Measurements from ENCODE around the gene B4GALT4. TPM values are rescaled to one million over a fixed set of nuclear protein-coding genes. Genes with fewer than 3 reads are reported as not detected.
A peak's percentile ranks its signal among the peaks of the same experiment; 100 is the strongest.
"Not testable (repeated sequence)": the region's sequence is repeated elsewhere in the genome, so short reads cannot be mapped to it uniquely, and the experiment has no call there.

B4GALT4 gene
- total RNA-seq, 1 donor from 2014 or later, result 13.5 TPM

DNA sequence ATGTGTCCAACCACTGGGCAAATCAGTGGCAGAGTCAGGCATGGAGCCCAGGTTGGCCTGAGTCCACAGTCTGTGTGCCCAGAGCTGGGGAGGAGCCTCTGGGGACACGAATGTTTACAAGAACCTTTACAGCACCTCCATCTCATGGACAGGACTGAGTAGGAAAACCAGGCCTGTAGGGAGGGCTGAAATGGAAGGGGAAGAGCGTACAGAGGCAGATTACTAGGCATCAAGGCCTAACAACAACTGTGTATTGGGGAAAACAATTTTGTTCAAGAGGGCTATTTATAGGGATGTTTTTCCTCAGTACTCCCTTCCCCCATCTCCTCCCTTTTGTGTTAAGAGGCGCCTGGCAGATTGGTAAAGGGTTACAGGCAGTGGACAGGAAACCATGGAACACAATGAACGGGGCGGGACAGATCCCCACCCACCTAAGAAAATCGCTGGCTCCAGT, 38.5 kb upstream of the B4GALT4 start:
- Histone ChIP-seq H3K9me3 (no peaks in the 10 kb centered on the region), H3K4me3 (no peak overlapping the region), H3K36me3 (no peaks in the 10 kb centered on the region), H3K27ac (peak overlapping the region; percentile 71), H3K27me3 (ENCODE audit: low read depth) (no peaks in the 10 kb centered on the region), H3K4me1 (peaks cover 19% of the 10 kb centered on the region)
- TF ChIP-seq, protein P1, sequence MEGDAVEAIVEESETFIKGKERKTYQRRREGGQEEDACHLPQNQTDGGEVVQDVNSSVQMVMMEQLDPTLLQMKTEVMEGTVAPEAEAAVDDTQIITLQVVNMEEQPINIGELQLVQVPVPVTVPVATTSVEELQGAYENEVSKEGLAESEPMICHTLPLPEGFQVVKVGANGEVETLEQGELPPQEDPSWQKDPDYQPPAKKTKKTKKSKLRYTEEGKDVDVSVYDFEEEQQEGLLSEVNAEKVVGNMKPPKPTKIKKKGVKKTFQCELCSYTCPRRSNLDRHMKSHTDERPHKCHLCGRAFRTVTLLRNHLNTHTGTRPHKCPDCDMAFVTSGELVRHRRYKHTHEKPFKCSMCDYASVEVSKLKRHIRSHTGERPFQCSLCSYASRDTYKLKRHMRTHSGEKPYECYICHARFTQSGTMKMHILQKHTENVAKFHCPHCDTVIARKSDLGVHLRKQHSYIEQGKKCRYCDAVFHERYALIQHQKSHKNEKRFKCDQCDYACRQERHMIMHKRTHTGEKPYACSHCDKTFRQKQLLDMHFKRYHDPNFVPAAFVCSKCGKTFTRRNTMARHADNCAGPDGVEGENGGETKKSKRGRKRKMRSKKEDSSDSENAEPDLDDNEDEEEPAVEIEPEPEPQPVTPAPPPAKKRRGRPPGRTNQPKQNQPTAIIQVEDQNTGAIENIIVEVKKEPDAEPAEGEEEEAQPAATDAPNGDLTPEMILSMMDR (IDR thresholded peaks at IDR 0.05), result no peak
- intact Hi-C loops (cut with DNase I), result no loop called here
- DNase-seq (peak; percentile 68), ATAC-seq (peak; percentile 71 to 73)

DNA sequence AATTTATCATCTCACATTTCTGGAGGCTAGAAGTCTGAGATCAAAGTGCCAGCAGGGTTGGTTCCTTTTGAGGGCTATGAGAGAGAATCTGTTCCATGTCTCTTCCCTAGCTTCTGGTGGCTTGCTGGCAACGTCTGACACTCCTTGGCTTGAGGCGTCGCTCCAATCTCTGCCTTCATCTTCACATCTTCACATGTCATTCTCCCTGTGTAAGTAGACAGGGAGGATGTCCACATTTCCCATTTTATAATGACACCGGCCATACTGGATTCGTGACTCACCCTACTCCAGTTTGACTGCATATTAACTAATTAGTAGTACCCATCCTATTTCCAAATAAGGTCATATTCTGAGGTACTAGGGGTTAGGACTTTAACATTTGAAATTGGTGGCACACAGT, 36.0 kb upstream of the B4GALT4 start:
- Histone ChIP-seq H3K4me1 (peaks cover 19% of the 10 kb centered on the region), H3K9me3 (no peaks in the 10 kb centered on the region), H3K27ac (no peak overlapping the region), H3K27me3 (ENCODE audit: low read depth) (no peaks in the 10 kb centered on the region), H3K36me3 (no peaks in the 10 kb centered on the region), H3K4me3 (no peak overlapping the region)
- intact Hi-C loops (cut with DNase I), result no loop called here
- TF ChIP-seq, protein P1 (IDR thresholded peaks at IDR 0.05), result no peak
- ATAC-seq (no peak), DNase-seq (no peak)

DNA sequence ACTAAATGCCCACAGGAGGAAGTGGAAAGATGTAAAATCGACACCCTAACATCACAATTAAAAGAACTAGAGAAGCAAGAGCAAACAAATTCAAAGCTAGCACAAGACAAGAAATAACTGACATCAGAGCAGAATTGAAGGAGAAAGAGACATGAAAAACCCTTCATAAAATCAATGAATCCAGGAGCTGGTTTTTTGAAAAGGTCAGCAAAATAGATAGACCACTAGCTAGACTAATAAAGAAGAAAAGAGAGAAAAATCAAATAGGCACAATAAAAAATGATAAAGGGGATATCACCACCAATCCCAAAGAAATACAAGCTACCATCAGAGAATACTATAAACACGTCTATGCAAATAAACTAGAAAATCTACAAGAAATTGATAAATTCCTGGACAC, 29.5 kb upstream of the B4GALT4 start:
- H3K36me3 ChIP-seq; intact Hi-C loops (cut with DNase I); H3K27me3 ChIP-seq (ENCODE audit: low read depth); H3K4me1 ChIP-seq; ATAC-seq; H3K4me3 ChIP-seq; DNase-seq; H3K9me3 ChIP-seq; H3K27ac ChIP-seq: not testable (repeated sequence)

DNA sequence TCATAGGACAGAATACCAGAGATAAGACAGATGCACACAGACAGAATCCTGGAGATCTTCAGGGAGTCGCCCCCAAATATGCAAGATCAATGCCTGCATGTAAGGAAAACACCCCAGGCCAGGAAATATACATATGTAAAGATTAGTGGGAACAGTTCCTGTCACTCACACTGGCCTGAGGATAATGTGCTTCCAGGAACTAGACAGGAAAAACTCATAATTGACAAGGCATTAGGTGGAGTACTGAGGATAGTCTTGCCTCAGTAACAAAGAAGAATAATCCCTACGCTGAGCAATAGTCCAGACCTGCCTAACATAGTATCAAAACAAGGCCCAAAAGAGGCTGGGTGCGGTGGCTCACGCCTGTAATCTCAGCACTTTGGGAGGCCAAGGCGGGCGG, 20.4 kb upstream of the B4GALT4 start:
- Histone ChIP-seq H3K9me3 (no peaks in the 10 kb centered on the region), H3K4me3 (no peak overlapping the region), H3K36me3 (no peaks in the 10 kb centered on the region), H3K27me3 (ENCODE audit: low read depth) (no peaks in the 10 kb centered on the region), H3K27ac (no peak overlapping the region), H3K4me1 (peaks cover 15% of the 10 kb centered on the region)
- ATAC-seq, result no peak
- DNase-seq, result no peak
- intact Hi-C loops (cut with DNase I), result no loop called here
- TF ChIP-seq, protein P1 (IDR thresholded peaks at IDR 0.05), result no peak

DNA sequence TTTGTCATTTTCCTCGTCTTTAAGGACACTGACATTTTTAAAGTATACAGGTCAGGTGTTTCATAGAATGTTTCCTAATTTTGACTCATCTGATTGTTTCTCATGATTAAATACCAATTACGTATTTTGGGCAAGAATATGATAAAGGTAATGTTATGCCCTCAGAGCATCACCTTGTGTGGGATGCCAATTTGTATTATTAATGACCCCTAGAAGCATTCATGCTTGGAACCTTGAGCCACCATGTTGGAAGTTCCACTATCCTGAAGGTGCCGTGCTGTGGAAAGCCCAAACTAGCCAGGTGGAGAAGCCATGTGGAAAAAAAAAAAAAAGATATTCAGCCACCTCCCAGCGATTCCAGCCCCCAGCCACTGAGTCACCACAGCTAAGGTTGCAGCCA, 19.1 kb upstream of the B4GALT4 start:
- no peaks in the 10 kb centered on the region for H3K27me3 ChIP-seq (ENCODE audit: low read depth)
- no peak overlapping the region for H3K27ac ChIP-seq
- no peaks in the 10 kb centered on the region for H3K9me3 ChIP-seq
- intact Hi-C loops (cut with DNase I), result no loop called here
- peaks cover 15% of the 10 kb centered on the region for H3K4me1 ChIP-seq
- TF ChIP-seq, protein P1 (IDR thresholded peaks at IDR 0.05), result no peak
- H3K4me3 ChIP-seq, result no peak overlapping the region
- DNase-seq (no peak), ATAC-seq (no peak)
- no peaks in the 10 kb centered on the region for H3K36me3 ChIP-seq

DNA sequence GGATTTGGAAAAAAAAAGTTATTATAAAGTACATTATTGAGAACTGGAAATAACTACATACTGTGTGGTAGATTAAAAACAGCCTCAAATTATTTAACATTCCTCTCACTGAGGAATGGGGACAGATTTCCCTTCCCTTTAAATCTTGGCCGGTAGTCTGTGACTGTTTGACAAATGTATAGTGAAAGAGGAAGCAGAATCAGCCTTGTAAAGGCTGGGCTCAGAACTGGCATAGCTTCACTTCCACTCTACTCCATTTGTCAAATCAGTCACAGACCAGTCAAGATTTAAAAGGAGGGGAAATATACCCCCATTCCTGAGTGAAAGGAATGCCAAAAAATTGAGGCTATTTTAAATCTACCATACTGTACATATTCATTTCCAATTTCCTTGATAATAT, 18.2 kb upstream of the B4GALT4 start:
- H3K4me1 ChIP-seq, result peaks cover 15% of the 10 kb centered on the region
- TF ChIP-seq, protein P1 (IDR thresholded peaks at IDR 0.05), result no peak
- H3K27ac ChIP-seq, result no peak overlapping the region

More for the DNA sequence above, 18.2 kb upstream of the B4GALT4 start:
- no peaks in the 10 kb centered on the region for H3K36me3 ChIP-seq
- no peak overlapping the region for H3K4me3 ChIP-seq
- intact Hi-C loops (cut with DNase I), result no loop called here
- ATAC-seq (peak; percentile 58 to 62), DNase-seq (no peak)
- H3K27me3 ChIP-seq (ENCODE audit: low read depth), result no peaks in the 10 kb centered on the region
- no peaks in the 10 kb centered on the region for H3K9me3 ChIP-seq

Data from lower lobe of right lung (tissue), 2 donors.